ENCODE measurements around the gene MRPL52.

DNA sequence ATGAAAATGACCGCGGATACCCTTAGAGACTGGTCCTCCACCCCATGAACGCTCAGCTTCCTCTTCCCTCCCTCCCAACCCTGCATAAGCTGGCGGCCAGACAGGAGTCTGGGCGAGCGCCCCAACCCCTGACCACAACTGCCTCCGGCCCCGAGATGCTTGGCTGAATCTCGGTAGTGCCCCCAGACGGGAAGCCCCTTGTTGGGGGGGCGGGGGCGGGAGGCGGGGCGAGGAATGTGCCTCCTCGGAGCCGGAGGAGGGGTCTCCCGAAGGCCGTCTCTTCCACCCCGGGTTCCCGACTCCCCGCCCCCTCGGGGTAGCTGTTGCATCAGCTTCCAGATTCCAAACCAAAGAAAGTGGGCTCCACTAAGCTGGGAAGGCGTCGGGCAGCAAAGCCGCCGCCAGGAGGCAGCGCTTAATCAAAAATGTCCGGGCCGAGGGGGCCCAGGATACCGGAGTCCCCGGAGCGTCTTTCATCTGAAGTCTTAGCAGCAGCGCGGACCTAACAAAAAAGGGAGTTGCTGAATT is 7.1 kb upstream of the MRPL52 start:
- TF ChIP-seq, protein P1, sequence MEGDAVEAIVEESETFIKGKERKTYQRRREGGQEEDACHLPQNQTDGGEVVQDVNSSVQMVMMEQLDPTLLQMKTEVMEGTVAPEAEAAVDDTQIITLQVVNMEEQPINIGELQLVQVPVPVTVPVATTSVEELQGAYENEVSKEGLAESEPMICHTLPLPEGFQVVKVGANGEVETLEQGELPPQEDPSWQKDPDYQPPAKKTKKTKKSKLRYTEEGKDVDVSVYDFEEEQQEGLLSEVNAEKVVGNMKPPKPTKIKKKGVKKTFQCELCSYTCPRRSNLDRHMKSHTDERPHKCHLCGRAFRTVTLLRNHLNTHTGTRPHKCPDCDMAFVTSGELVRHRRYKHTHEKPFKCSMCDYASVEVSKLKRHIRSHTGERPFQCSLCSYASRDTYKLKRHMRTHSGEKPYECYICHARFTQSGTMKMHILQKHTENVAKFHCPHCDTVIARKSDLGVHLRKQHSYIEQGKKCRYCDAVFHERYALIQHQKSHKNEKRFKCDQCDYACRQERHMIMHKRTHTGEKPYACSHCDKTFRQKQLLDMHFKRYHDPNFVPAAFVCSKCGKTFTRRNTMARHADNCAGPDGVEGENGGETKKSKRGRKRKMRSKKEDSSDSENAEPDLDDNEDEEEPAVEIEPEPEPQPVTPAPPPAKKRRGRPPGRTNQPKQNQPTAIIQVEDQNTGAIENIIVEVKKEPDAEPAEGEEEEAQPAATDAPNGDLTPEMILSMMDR (IDR thresholded peaks at IDR 0.05) = peak; percentile 59 to 80 (median 76)
- no peak for TF ChIP-seq POLR2A (IDR thresholded peaks at IDR 0.05)

Measured in adrenal gland (tissue), 5 donors.